GM18951 (cell line): ENCODE data around the gene GSG1L.

Source experiments
- POLR2A ChIP-seq: IDR thresholded peaks from 4 replicates; pipeline ENCODE4 v1.6.1; 2011; ENCODE audit warnings: mild to moderate bottlenecking; ENCODE audit not compliant: insufficient read length, insufficient read depth; ENCODE audit errors: extremely low read depth
- in situ Hi-C: fragments of 300-500 bp; cut with MboI; formaldehyde crosslinking; loops from one replicate; pipeline ENCODE4 v1.12.0; 2022; ENCODE audit warnings: low sequenced_read_pairs, mixed read lengths, inconsistent platforms; ENCODE audit not compliant: unreplicated experiment

Gene GSG1L

GRCh38 chr16:27742333-27742732 is 321.2 kb downstream of the GSG1L start:
- in situ Hi-C loops: no loop called here
- no peak for TF ChIP-seq POLR2A

- in situ Hi-C loops: no loop called here
- TF ChIP-seq POLR2A: no peak
Observed at GRCh38 chr16:27740496-27741201, 322.9 kb downstream of the GSG1L start.

GRCh38 chr16:27739606-27740357 is 323.7 kb downstream of the GSG1L start:
- TF ChIP-seq POLR2A: no peak
- in situ Hi-C loops: no loop called here

- in situ Hi-C loops: no loop called here
- TF ChIP-seq POLR2A: no peak
Observed at GRCh38 chr16:27738596-27738995, 324.9 kb downstream of the GSG1L start.
